Loucy (cell line): Measurements from ENCODE around the gene CDH22.

ENCODE experiments used
- CTCF ChIP-seq: fragments of 200-600 bp; sonication (generic); conservative IDR thresholded peaks from 2 replicates; pipeline ENCODE4 v1.5.1; 2014; ENCODE audit warnings: mild to moderate bottlenecking, antibody characterized with exemption, low read length
- EZH2phosphoT487 ChIP-seq: fragments of 200-600 bp; IDR thresholded peaks from 2 replicates; pipeline ENCODE4 v1.6.1; 2018; ENCODE audit warnings: antibody characterized with exemption, mild to moderate bottlenecking, moderate library complexity, borderline replicate concordance

GRCh38 chr20:46269372-46269771 lies 38.9 kb downstream of the CDH22 start:
- TF ChIP-seq CTCF (no peak), EZH2phosphoT487 (no peak)
